Hair follicular keratinocyte (primary cell): ENCODE measurements around the gene ZC3H12A. TPM values are rescaled to one million over a fixed set of nuclear protein-coding genes. Genes with fewer than 3 reads are reported as not detected.

Source experiments
- total RNA-seq: library from RNA; depleted of rRNA; stranded (reverse); fragments of >200 nt; gene quantifications from 2 replicates; pipeline ENCODE4 v1.2.3, GENCODE V29; 2015

Gene ZC3H12A
- 44.1 and 67.5 TPM in 2 replicates for total RNA-seq

GRCh38 chr1:37474046-37474696 is at the start of gene ZC3H12A:
Gene ZC3H12A, plus strand, starts transcription at chr1:37474580. Its CDS starts 917 bp downstream, at chr1:37475497.

DNA sequence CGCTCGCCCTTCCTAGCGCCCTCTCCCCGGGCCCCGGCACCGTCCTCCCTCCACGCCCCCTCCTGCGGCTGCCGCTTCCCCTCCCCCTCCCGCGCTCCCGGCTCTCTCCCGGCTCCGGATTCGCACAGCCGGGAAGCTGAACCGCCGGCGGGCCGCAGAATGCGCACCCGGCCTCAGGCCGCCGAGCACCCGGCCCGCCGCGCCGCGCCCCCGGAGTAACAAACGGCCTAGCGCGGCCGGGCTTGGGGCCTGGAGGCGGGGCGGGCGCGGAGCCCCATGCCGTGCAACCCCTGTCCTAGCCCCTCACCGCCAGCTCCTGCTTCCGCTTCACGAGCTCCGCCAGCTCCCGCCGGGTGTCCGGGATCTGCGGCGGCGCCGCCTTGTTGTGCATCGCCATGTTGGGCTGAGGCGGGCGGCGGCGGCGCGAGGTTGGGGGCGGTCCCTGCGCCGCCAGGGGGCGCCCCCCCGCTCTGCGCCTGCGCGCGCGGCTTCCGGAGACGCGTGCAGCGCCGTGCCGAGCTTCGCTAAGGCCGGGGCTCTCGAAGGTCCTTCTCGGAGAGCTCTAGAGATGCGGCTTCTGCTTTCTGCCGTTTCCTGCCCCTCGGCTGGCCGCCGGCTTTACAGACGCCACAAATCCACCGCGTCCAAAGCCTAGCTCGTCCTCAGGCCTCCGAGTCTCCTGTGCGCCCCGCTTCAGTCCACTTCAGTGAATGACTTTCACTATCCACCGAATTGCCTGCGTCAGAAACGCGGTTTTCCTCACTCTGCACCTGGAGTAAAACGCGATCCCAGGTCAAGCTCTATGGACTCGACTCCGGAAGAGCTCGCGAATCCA is 40.2 kb downstream of the ZC3H12A start, which contains the start of gene MEAF6:
Gene MEAF6, minus strand, starts transcription at position 417 of the 835 bp plus-strand sequence. Its CDS starts 20 bp downstream, at position 397.

Other genes starting within 250 kb of the ZC3H12A start
- 55.1 and 64.5 TPM in 2 replicates for gene MEAF6, start 40.2 kb downstream of the ZC3H12A start, total RNA-seq
- gene SNIP1, start 79.7 kb downstream of the ZC3H12A start, total RNA-seq, result 6.9 and 7.8 TPM in 2 replicates
- gene DNALI1, start 82.4 kb downstream of the ZC3H12A start, total RNA-seq, result 0.04 and 0.23 TPM in 2 replicates
- 38.6 and 69.4 TPM in 2 replicates for gene GNL2, start 121.4 kb downstream of the ZC3H12A start, total RNA-seq
- gene RSPO1, start 160.3 kb downstream of the ZC3H12A start, total RNA-seq, result not detected in 2 replicates
- gene CDCA8, start 217.9 kb downstream of the ZC3H12A start, total RNA-seq, result 13.4 and 34.4 TPM in 2 replicates